DND-41 (cell line): ENCODE data around the gene SFT2D1.

Experiments used
- ATAC-seq: fragments of 200-7000 bp; cut with Tn5 transposase; 3 replicates; pipeline ENCODE4 v1.9.1; 2021; ENCODE audit warnings: low read depth; ENCODE audit not compliant: insufficient read depth
- DNase-seq: peaks from one replicate; pipeline ENCODE4 v3.0.0-alpha.2; 2020
- H2AFZ ChIP-seq: 2 replicates; pipeline ENCODE4 v1.6.0; 2012; ENCODE audit warnings: low read depth, low read length
- H3K27ac ChIP-seq: 2 replicates; pipeline ENCODE4 v1.5.1; 2012; ENCODE audit warnings: low read length, inconsistent platforms
- H3K27me3 ChIP-seq: fragments of 200-600 bp; sonication (generic); 2 replicates; pipeline ENCODE4 v1.6.0; 2012; ENCODE audit warnings: low read length, mild to moderate bottlenecking, inconsistent platforms; ENCODE audit not compliant: insufficient read depth, poor library complexity
- H3K36me3 ChIP-seq: 2 replicates; pipeline ENCODE4 v1.5.1; 2012; ENCODE audit warnings: low read length, inconsistent platforms; ENCODE audit not compliant: insufficient read depth
- H3K4me1 ChIP-seq: 2 replicates; pipeline ENCODE4 v1.5.1; 2012; ENCODE audit warnings: mild to moderate bottlenecking, low read length; ENCODE audit not compliant: insufficient read depth
- H3K4me2 ChIP-seq: 2 replicates; pipeline ENCODE4 v1.6.0; 2012; ENCODE audit warnings: mild to moderate bottlenecking, moderate library complexity, low read length, inconsistent platforms; ENCODE audit not compliant: insufficient read depth
- H3K4me3 ChIP-seq, 2 experiments: fragments of 200-600 bp in 1 of 2; shearing (Covaris generic) in 1 of 2; 2 replicates each; pipeline ENCODE4 v1.5.1; 2012 to 2016; ENCODE audit warnings: inconsistent platforms in 2 of 2, low read length in 2 of 2, mild to moderate bottlenecking in 2 of 2, low read depth in 1 of 2, moderate library complexity in 1 of 2
- H3K79me2 ChIP-seq: 2 replicates; pipeline ENCODE4 v1.6.0; 2012; ENCODE audit warnings: low read length, inconsistent platforms; ENCODE audit not compliant: insufficient read depth
- H3K9ac ChIP-seq: 2 replicates; pipeline ENCODE4 v1.6.0; 2012; ENCODE audit warnings: low read depth, mild to moderate bottlenecking, inconsistent platforms, low read length, moderate library complexity
- H3K9me3 ChIP-seq: 2 replicates; pipeline ENCODE4 v1.5.1; 2012; ENCODE audit warnings: low read length, moderate library complexity, mild to moderate bottlenecking, inconsistent platforms; ENCODE audit not compliant: insufficient read depth, severe bottlenecking
- H4K20me1 ChIP-seq: 2 replicates; pipeline ENCODE4 v1.6.0; 2012; ENCODE audit warnings: low read length; ENCODE audit not compliant: insufficient read depth
- CTCF ChIP-seq: IDR thresholded peaks from 2 replicates; pipeline ENCODE4 v1.5.1; 2012; ENCODE audit warnings: borderline replicate concordance, low read length, moderate library complexity, mild to moderate bottlenecking; ENCODE audit not compliant: poor library complexity, severe bottlenecking; ENCODE audit errors: extremely low read depth
- EZH2 ChIP-seq: IDR thresholded peaks from 3 replicates; pipeline ENCODE4 v1.6.1; 2012; ENCODE audit warnings: borderline replicate concordance, low read depth, mild to moderate bottlenecking, moderate library complexity, low read length, inconsistent platforms; ENCODE audit not compliant: severe bottlenecking

Gene SFT2D1

DNA sequence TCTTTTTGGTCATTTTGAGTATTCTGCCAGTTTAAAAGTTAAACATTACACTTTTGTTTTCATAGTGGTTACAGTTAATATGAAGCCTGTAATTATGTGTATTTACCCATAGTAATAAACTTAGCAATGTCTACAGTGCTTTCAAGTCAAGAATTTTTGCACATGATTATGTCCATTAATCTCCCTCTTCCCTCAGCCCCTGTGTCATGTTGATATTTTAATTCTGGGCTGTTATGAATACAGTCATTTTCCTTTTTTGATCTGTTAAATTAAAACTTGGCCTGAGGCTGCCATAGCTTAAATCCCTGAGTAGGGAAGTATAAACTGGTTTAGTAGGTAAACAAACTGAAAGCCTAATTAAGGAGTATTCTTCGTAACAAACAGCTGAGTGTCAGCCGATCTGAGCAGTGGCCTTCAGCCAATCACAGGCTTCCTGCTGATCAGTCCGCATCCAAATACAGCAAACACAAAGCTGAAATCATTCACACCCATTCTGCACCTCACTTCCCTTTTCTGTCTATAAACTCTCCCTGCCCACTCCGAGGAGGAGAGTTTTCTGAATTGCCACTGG, 9.5 kb upstream of the SFT2D1 start:
- Histone ChIP-seq H4K20me1 (no peaks in the 10 kb centered on the region), H3K4me2 (no peak overlapping the region), H3K4me1 (no peaks in the 10 kb centered on the region), H3K36me3 (no peaks in the 10 kb centered on the region), H3K9ac (no peak overlapping the region), H3K79me2 (no peaks in the 10 kb centered on the region), H3K4me3 (no peak overlapping the region), H3K9me3 (no peaks in the 10 kb centered on the region), H3K27ac (no peak overlapping the region), H2AFZ (no peak overlapping the region), H3K27me3 (peaks cover 4% of the 10 kb centered on the region)
- TF ChIP-seq CTCF (no peak), EZH2 (no peak)
- ATAC-seq = no peak
- no peak for DNase-seq

- Histone ChIP-seq H3K27me3 (no peaks in the 10 kb centered on the region), H2AFZ (no peak overlapping the region), H3K27ac (no peak overlapping the region), H3K4me3 (no peak overlapping the region), H3K79me2 (no peaks in the 10 kb centered on the region), H4K20me1 (no peaks in the 10 kb centered on the region), H3K9me3 (no peaks in the 10 kb centered on the region), H3K9ac (no peak overlapping the region), H3K4me2 (no peak overlapping the region), H3K4me1 (peaks cover 2% of the 10 kb centered on the region), H3K36me3 (no peaks in the 10 kb centered on the region)
- no peak for TF ChIP-seq CTCF
- TF ChIP-seq EZH2 = no peak
- DNase-seq (no peak), ATAC-seq (no peak)
Measured at GRCh38 chr6:166348305-166348949, 6.1 kb upstream of the SFT2D1 start.

- Histone ChIP-seq H3K4me1 (peaks cover 9% of the 10 kb centered on the region), H3K36me3 (no peaks in the 10 kb centered on the region; the same call in 1 of the 2 replicates), H3K27me3 (no peaks in the 10 kb centered on the region), H4K20me1 (no peaks in the 10 kb centered on the region), H3K9me3 (no peaks in the 10 kb centered on the region), H3K9ac (no peak overlapping the region), H3K4me2 (no peak overlapping the region), H3K79me2 (peaks cover 10% of the 10 kb centered on the region), H3K4me3 (no peak overlapping the region), H3K27ac (no peak overlapping the region), H2AFZ (no peak overlapping the region)
- TF ChIP-seq EZH2 (no peak), CTCF (no peak)
- ATAC-seq (no peak), DNase-seq (no peak)
Measured at GRCh38 chr6:166346965-166347364, 4.6 kb upstream of the SFT2D1 start.
